Liver (tissue), 9 donors: ENCODE results near the gene SKAP2. TPM values are rescaled to one million over a fixed set of nuclear protein-coding genes. Genes with fewer than 3 reads are reported as not detected.

Source experiments
- DNase-seq: peaks from one replicate; pipeline ENCODE4 v3.0.0-alpha.2; 2017; ENCODE audit warnings: low spot score
- H3K27ac ChIP-seq, 2 donors: one replicate each; pipeline ENCODE4 v1.7.0; 2013; ENCODE audit warnings: inconsistent platforms in 2 of 2, low read length in 2 of 2, control low read depth in 1 of 2, low read depth in 1 of 2, mild to moderate bottlenecking in 1 of 2
- H3K27me3 ChIP-seq, 4 donors: one replicate each; pipeline versions ENCODE4 v1.6.1 to v1.7.0; 2013; ENCODE audit warnings: low read length in 3 of 4, inconsistent platforms in 1 of 4, mild to moderate bottlenecking in 1 of 4, moderate library complexity in 1 of 4; ENCODE audit not compliant: control insufficient read depth in 4 of 4, insufficient read depth in 4 of 4
- H3K36me3 ChIP-seq, 4 donors: one replicate each; pipeline versions ENCODE4 v1.6.1 to v1.7.0; 2013; ENCODE audit warnings: low read length in 3 of 4, mild to moderate bottlenecking in 3 of 4, low read depth in 1 of 4, moderate library complexity in 1 of 4; ENCODE audit not compliant: control insufficient read depth in 4 of 4, insufficient read depth in 3 of 4
- H3K4me1 ChIP-seq, 4 donors: one replicate each; pipeline versions ENCODE4 v1.6.1 to v1.7.0; 2013; ENCODE audit warnings: low read length in 3 of 4, mild to moderate bottlenecking in 3 of 4, moderate library complexity in 1 of 4; ENCODE audit not compliant: control insufficient read depth in 4 of 4, insufficient read depth in 4 of 4
- H3K4me3 ChIP-seq, 3 donors: one replicate each; pipeline versions ENCODE4 v1.6.1 to v1.7.0; 2013; ENCODE audit warnings: low read length in 3 of 3, control low read depth in 1 of 3, low read depth in 1 of 3, mild to moderate bottlenecking in 1 of 3
- H3K9ac ChIP-seq, 2 donors: one replicate each; pipeline ENCODE4 v1.7.0; 2013; ENCODE audit warnings: low read length in 2 of 2, mild to moderate bottlenecking in 2 of 2, moderate library complexity in 2 of 2, control low read depth in 1 of 2, low read depth in 1 of 2
- H3K9me3 ChIP-seq, 4 donors: one replicate each; pipeline versions ENCODE4 v1.6.1 to v1.7.0; 2013; ENCODE audit warnings: low read length in 3 of 4; ENCODE audit not compliant: control insufficient read depth in 4 of 4
- EGR1 ChIP-seq, 2 donors: IDR thresholded peaks; 2 replicates each; pipeline ENCODE4 v1.6.1; 2016 to 2018; ENCODE audit warnings: antibody characterized with exemption in 2 of 2, low read depth in 2 of 2
- FOXA1 ChIP-seq: IDR thresholded peaks from 2 replicates; pipeline ENCODE4 v1.6.1; 2016; ENCODE audit warnings: antibody characterized with exemption
- FOXA2 ChIP-seq: IDR thresholded peaks from 2 replicates; pipeline ENCODE4 v1.6.1; 2016; ENCODE audit warnings: antibody characterized with exemption
- GABPA ChIP-seq, 2 donors: IDR thresholded peaks in 1 of 2; conservative IDR thresholded peaks in 1 of 2; 2 replicates each; pipeline ENCODE4 v1.6.1; 2016; ENCODE audit warnings: antibody characterized with exemption in 2 of 2, mild to moderate bottlenecking in 1 of 2, moderate library complexity in 1 of 2
- HNF4A ChIP-seq, 2 donors: conservative IDR thresholded peaks; 2 replicates each; pipeline ENCODE4 v1.6.1; 2016; ENCODE audit warnings: antibody characterized with exemption in 2 of 2, mild to moderate bottlenecking in 2 of 2
- HNF4G ChIP-seq: IDR thresholded peaks from 2 replicates; pipeline ENCODE4 v1.6.1; 2016; ENCODE audit warnings: antibody characterized with exemption
- JUND ChIP-seq, 2 donors: IDR thresholded peaks; 2 replicates each; pipeline ENCODE4 v1.6.1; 2016; ENCODE audit warnings: antibody characterized with exemption in 2 of 2
- NR2F2 ChIP-seq: IDR thresholded peaks from 2 replicates; pipeline ENCODE4 v1.6.1; 2016; ENCODE audit warnings: antibody characterized with exemption
- RAD21 ChIP-seq, 2 donors: IDR thresholded peaks; 2 replicates each; pipeline ENCODE4 v1.6.1; 2016; ENCODE audit warnings: antibody characterized with exemption in 2 of 2, mild to moderate bottlenecking in 2 of 2
- RXRA ChIP-seq, 2 donors: IDR thresholded peaks; 2 replicates each; pipeline ENCODE4 v1.6.1; 2017 to 2018; ENCODE audit warnings: antibody characterized with exemption in 2 of 2, mild to moderate bottlenecking in 1 of 2
- SP1 ChIP-seq: IDR thresholded peaks from 2 replicates; pipeline ENCODE4 v1.6.1; 2018; ENCODE audit warnings: antibody characterized with exemption, mild to moderate bottlenecking
- TAF1 ChIP-seq: conservative IDR thresholded peaks from 2 replicates; pipeline ENCODE4 v1.6.1; 2016; ENCODE audit warnings: antibody characterized with exemption, mild to moderate bottlenecking
- YY1 ChIP-seq: IDR thresholded peaks from 2 replicates; pipeline ENCODE4 v1.6.1; 2016; ENCODE audit warnings: antibody characterized with exemption, mild to moderate bottlenecking
- WGBS: extraction: QIAGEN DNeasy Blood & Tissue Kit; methylation state at CpG from one replicate; pipeline ENCODE4 v1.1.7; 2013; 5-methylcytosine and 5-hydroxymethylcytosine counted together
- polyA plus RNA-seq, 2 donors: library from polyadenylated mRNA; stranded (reverse) in 1 of 2; unstranded in 1 of 2; fragments of 200-250 nt in 1 of 2; fragments of >200 nt in 1 of 2; fragmentation: Nextera tagmentation in 1 of 2; extraction: Ambion mirVana in 1 of 2; gene quantifications; one replicate each; pipeline versions ENCODE4 v1.2.1 to v1.2.3, GENCODE V29; 2013 to 2015
- total RNA-seq, 2 donors: library from RNA; depleted of rRNA; stranded (reverse); fragments of >200 nt; gene quantifications; one replicate each; pipeline ENCODE4 v1.2.3, GENCODE V29; 2014
- TF ChIP-seq, protein P1 (sequence below): IDR thresholded peaks from 2 replicates; pipeline ENCODE4 v1.6.1; 2016; ENCODE audit warnings: antibody characterized with exemption
- TF ChIP-seq, protein P2 (sequence below): fragments of 150-350 bp; IDR thresholded peaks from 2 replicates; pipeline ENCODE4 v1.5.1; 2017; ENCODE audit warnings: improper control_type of control experiment, low read depth, low read length; ENCODE audit not compliant: missing input control
- TF ChIP-seq, protein P3 (sequence below): IDR thresholded peaks from 2 replicates; pipeline ENCODE4 v1.6.1; 2016; ENCODE audit warnings: antibody characterized with exemption, mild to moderate bottlenecking
- TF ChIP-seq, protein P4 (sequence below): IDR thresholded peaks from 2 replicates; pipeline ENCODE4 v1.6.1; 2016; ENCODE audit warnings: antibody characterized with exemption
- TF ChIP-seq, protein P5 (sequence below): IDR thresholded peaks from 2 replicates; pipeline ENCODE4 v1.6.1; 2016; ENCODE audit warnings: antibody characterized with exemption
- donor health status: healthy.
- donor health status: healthy.
- donor health status: healthy.
- donor health status: healthy.
- donor health status: healthy.

Gene SKAP2
- total and polyA plus RNA-seq, 4 donors, result 3.4 to 9.2 (median 5.1) TPM

DNA sequence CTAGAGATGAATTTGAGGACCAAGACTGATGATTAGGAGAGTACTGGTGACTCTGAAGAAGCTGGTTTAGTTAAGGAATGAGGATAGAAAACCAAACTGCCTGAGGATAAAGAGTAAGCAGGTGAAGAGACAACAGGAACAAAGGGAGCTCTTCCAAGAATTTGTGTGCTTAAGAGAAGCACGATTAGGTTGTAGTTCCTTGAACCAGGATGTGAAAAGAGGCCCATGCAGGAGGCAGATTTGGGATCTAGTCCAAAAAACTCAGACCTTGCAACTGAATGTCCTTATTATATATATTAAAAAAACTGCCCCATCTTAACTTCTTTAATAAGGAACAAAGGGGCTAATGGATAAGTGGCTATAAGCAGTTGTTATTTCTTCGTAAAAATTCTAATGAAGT lies 150.4 kb downstream of the SKAP2 start:
- H3K36me3 ChIP-seq, result no peaks in the 10 kb centered on the region
- no peaks in the 10 kb centered on the region for H3K4me1 ChIP-seq
- no peak for DNase-seq
- H3K27ac ChIP-seq, result no peak overlapping the region
- H3K27me3 ChIP-seq, result no peaks in the 10 kb centered on the region
- 70% methylated on average over 2 of the region's 2 CpGs for WGBS
- no peak overlapping the region for H3K4me3 ChIP-seq
- H3K9me3 ChIP-seq, result no peaks in the 10 kb centered on the region
- no peak overlapping the region for H3K9ac ChIP-seq
- TF ChIP-seq HNF4A (conservative IDR thresholded peaks at IDR 0.05), result no peak

DNA sequence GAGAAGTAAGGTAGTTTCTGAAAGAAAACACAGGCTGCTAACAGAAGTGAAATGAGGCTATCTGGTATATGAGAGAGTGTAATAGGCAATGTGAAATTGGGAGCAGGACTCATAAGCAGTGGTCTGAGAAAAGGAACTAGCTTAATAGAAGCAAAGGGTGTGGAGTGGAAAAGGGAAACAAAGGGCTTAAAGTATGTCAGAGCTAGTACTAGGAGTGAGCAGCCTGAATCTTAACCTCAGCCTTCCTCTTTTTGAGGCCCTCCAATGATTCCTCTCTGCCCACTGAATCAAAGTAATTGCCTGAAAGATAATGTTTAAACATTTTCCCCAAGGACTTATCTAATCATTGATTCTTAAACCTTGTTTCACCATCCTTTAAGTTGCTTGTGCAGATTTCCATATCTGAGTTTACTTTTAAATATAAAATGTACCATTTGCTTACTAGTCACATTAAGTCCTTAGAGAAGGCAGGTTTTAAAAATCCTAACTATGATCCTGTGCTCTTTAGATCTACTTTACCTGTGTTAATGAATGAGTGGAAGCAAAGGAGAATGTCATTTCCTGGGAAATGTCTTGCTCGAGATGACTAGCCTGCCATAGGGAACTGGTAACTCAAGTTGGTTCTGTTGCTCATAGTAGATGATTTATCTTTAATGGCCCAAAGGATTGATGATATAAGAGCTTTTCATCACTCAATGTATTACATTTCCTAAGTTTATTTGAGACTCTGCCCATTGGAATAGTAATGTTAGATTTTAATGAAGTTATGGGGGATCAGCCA lies 155.0 kb downstream of the SKAP2 start:
- H3K36me3 ChIP-seq, result no peaks in the 10 kb centered on the region
- H3K4me1 ChIP-seq, result peaks cover 0 to 5% (median under 1%) of the 10 kb centered on the region in 4 donors
- no peaks in the 10 kb centered on the region for H3K9me3 ChIP-seq
- H3K27ac ChIP-seq, result no peak overlapping the region
- no peak overlapping the region for H3K4me3 ChIP-seq
- DNase-seq, result no peak
- no peak overlapping the region for H3K9ac ChIP-seq
- no peaks in the 10 kb centered on the region for H3K27me3 ChIP-seq
- 86% methylated on average over 1 of the region's 1 CpG for whole genome bisulfite sequencing
- TF ChIP-seq NR2F2, result no peak

DNA sequence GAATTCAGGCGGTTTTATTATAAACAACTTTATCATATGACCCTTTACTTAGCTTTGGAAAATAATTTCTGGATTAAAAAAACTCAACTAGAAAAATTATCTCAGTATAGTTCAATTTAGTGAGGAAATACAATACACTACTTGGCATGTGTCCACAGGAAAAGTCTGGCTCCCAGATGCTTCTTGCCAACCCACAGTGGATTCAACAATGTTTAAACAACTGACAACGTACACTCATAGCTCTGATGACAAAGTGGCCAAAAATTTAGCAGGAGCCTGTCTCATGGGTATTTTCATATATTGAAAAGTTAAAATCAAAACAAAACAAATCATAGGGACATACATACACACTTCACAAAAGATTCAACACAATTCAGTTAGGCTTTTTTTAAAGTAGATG lies 158.8 kb downstream of the SKAP2 start:
- Histone ChIP-seq H3K9ac (no peak overlapping the region), H3K4me1 (peaks cover 0 to 5% (median under 1%) of the 10 kb centered on the region in 4 donors), H3K4me3 (no peak overlapping the region), H3K27me3 (no peaks in the 10 kb centered on the region), H3K9me3 (no peaks in the 10 kb centered on the region), H3K36me3 (no peaks in the 10 kb centered on the region), H3K27ac (no peak overlapping the region)
- no peak for DNase-seq
- TF ChIP-seq, protein P1, sequence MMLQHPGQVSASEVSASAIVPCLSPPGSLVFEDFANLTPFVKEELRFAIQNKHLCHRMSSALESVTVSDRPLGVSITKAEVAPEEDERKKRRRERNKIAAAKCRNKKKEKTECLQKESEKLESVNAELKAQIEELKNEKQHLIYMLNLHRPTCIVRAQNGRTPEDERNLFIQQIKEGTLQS, result no peak
- TF ChIP-seq HNF4G (no peak), TAF1 (no peak), FOXA2 (peak; percentile 5), HNF4A (conservative IDR thresholded peaks at IDR 0.05) (peak in 1 of 2 donors; percentile 35), FOXA1 (no peak), SP1 (no peak), EGR1 (IDR thresholded peaks at IDR 0.05; ENCODE audit: low read depth in 2 of 2) (no peak), NR2F2 (no peak), JUND (IDR thresholded peaks at IDR 0.05) (no peak), YY1 (peak; percentile 25), GABPA (IDR thresholded peaks at IDR 0.05 in 1 of 2, conservative IDR thresholded peaks at IDR 0.05 in 1 of 2) (no peak), RAD21 (IDR thresholded peaks at IDR 0.05) (no peak), RXRA (IDR thresholded peaks at IDR 0.05) (no peak)
- TF ChIP-seq, protein P2, sequence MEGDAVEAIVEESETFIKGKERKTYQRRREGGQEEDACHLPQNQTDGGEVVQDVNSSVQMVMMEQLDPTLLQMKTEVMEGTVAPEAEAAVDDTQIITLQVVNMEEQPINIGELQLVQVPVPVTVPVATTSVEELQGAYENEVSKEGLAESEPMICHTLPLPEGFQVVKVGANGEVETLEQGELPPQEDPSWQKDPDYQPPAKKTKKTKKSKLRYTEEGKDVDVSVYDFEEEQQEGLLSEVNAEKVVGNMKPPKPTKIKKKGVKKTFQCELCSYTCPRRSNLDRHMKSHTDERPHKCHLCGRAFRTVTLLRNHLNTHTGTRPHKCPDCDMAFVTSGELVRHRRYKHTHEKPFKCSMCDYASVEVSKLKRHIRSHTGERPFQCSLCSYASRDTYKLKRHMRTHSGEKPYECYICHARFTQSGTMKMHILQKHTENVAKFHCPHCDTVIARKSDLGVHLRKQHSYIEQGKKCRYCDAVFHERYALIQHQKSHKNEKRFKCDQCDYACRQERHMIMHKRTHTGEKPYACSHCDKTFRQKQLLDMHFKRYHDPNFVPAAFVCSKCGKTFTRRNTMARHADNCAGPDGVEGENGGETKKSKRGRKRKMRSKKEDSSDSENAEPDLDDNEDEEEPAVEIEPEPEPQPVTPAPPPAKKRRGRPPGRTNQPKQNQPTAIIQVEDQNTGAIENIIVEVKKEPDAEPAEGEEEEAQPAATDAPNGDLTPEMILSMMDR, result no peak
- TF ChIP-seq, protein P3, sequence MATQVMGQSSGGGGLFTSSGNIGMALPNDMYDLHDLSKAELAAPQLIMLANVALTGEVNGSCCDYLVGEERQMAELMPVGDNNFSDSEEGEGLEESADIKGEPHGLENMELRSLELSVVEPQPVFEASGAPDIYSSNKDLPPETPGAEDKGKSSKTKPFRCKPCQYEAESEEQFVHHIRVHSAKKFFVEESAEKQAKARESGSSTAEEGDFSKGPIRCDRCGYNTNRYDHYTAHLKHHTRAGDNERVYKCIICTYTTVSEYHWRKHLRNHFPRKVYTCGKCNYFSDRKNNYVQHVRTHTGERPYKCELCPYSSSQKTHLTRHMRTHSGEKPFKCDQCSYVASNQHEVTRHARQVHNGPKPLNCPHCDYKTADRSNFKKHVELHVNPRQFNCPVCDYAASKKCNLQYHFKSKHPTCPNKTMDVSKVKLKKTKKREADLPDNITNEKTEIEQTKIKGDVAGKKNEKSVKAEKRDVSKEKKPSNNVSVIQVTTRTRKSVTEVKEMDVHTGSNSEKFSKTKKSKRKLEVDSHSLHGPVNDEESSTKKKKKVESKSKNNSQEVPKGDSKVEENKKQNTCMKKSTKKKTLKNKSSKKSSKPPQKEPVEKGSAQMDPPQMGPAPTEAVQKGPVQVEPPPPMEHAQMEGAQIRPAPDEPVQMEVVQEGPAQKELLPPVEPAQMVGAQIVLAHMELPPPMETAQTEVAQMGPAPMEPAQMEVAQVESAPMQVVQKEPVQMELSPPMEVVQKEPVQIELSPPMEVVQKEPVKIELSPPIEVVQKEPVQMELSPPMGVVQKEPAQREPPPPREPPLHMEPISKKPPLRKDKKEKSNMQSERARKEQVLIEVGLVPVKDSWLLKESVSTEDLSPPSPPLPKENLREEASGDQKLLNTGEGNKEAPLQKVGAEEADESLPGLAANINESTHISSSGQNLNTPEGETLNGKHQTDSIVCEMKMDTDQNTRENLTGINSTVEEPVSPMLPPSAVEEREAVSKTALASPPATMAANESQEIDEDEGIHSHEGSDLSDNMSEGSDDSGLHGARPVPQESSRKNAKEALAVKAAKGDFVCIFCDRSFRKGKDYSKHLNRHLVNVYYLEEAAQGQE, result no peak
- TF ChIP-seq, protein P4, sequence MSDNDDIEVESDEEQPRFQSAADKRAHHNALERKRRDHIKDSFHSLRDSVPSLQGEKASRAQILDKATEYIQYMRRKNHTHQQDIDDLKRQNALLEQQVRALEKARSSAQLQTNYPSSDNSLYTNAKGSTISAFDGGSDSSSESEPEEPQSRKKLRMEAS, result no peak
- TF ChIP-seq, protein P5, sequence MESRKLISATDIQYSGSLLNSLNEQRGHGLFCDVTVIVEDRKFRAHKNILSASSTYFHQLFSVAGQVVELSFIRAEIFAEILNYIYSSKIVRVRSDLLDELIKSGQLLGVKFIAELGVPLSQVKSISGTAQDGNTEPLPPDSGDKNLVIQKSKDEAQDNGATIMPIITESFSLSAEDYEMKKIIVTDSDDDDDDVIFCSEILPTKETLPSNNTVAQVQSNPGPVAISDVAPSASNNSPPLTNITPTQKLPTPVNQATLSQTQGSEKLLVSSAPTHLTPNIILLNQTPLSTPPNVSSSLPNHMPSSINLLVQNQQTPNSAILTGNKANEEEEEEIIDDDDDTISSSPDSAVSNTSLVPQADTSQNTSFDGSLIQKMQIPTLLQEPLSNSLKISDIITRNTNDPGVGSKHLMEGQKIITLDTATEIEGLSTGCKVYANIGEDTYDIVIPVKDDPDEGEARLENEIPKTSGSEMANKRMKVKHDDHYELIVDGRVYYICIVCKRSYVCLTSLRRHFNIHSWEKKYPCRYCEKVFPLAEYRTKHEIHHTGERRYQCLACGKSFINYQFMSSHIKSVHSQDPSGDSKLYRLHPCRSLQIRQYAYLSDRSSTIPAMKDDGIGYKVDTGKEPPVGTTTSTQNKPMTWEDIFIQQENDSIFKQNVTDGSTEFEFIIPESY, result no peak
- WGBS, result 36% methylated on average over 2 of the region's 2 CpGs
